Fibroblast of mammary gland (primary cell): ENCODE results near the gene PPP2R2B.

Experiments
- DNase-seq: peaks from one replicate; pipeline ENCODE4 v3.0.0-alpha.2; 2010; ENCODE audit warnings: low read depth
- H3K4me3 ChIP-seq: 2 replicates; pipeline ENCODE4 v1.5.1; 2011; ENCODE audit warnings: low read depth, mild to moderate bottlenecking, low read length, moderate library complexity; ENCODE audit not compliant: control insufficient read depth
- CTCF ChIP-seq: conservative IDR thresholded peaks from 2 replicates; pipeline ENCODE4 v1.5.1; 2011; ENCODE audit warnings: low read depth, low read length, inconsistent platforms; ENCODE audit not compliant: control insufficient read depth, insufficient read depth

Gene PPP2R2B

DNA sequence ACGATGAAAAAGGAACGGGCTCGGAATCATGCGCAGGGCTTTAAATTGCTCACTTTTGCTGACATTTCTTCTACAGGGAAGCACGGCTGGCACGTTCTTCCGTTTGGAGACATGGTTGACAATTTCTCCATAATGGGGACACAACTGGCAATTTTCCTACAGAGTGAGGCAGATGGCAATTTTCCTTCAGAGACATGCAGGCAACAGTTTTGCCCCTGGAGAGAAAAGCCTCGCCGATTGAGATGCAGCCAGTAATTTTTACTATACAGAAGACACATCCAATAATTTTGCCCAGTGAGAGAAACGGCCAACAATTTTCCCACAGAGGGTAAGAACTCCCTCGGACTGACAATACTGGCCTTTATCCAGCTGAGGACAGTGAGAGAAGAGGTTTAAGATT is 271.7 kb downstream of the PPP2R2B start:
- no peak for TF ChIP-seq CTCF
- H3K4me3 ChIP-seq, result no peak overlapping the region
- DNase-seq, result no peak

GRCh38 chr5:146600376-146600775 is 278.2 kb downstream of the PPP2R2B start:
- no peak for DNase-seq
- TF ChIP-seq CTCF, result no peak
- H3K4me3 ChIP-seq, result no peak overlapping the region

DNA sequence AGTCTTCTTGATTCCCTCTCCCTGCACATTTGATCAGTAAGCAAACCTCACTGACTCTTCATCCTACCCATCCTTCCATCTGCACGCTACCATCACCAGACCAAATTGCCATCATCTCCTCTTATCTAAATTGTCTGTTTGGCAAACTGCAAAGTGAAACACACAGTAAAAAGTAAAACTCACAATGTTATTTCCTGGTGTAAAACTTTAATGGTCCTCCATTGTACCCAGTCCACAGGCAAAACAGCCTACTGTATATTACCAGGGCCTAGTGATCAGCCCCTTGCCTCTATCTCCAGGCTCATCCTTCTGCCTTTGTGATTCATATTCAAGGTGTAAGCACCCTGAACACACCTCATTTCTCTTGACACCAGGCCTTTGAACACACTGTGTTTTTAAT is 279.3 kb downstream of the PPP2R2B start:
- TF ChIP-seq CTCF, result no peak
- H3K4me3 ChIP-seq, result no peak overlapping the region
- no peak for DNase-seq

- no peak overlapping the region for H3K4me3 ChIP-seq
- DNase-seq, result no peak
- TF ChIP-seq CTCF, result no peak
Measured at GRCh38 chr5:146595088-146595487, 283.5 kb downstream of the PPP2R2B start.

DNA sequence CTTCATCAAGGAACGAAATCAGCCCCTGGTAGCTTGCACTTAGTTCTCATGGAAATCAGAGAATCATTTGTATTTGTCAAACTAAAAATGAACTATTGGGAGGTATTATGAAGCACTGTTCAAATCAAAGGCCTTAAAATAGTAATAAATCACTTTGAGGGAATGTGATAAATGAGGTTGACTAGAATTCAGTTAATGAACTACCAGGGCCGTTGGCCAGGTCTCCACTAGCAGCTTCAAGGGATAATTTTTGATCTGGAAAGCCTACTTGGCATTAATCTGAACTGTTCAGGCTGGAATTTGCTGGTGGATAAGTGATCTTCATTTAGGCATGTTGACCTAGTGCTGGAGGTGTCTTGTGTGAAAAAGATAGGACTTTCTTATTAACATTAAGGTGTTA is 286.2 kb downstream of the PPP2R2B start:
- DNase-seq, result no peak
- H3K4me3 ChIP-seq, result no peak overlapping the region
- TF ChIP-seq CTCF, result no peak

GRCh38 chr5:146589028-146589345 is 289.6 kb downstream of the PPP2R2B start:
- TF ChIP-seq CTCF, result no peak
- no peak for DNase-seq
- no peak overlapping the region for H3K4me3 ChIP-seq

DNA sequence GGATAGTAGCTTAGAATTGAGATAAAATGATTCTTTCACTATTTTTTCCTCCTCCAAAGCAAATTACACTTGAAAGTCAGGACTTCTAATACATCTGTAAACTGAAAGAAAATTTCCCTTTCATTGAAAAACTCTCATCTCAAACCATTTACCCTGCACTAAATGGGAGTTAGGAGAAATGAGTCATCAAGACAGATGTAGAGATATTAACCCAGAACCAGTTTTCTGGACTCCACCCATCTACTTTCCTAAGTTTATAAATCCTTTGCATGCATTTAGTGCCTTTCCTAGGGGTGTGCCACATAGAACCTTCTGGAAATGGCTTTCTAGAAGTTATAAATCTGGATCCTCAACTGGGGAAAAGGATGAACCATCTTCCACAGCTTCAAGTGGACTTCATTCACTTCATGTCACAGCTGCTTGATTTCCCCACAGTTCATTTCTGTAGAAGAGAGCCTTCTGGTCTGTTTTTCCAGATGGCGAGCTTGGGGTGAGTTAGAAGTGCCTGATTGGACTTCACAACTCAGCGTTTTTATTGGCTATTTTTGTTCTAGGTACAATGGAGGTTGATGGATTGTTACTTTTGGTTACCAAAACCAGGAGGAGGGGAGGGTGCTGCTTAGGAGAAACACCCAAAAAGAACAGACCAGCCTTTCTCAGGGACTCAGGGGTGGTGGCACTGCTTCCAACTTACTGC is 290.1 kb downstream of the PPP2R2B start:
- DNase-seq, result peak; percentile 13
- TF ChIP-seq CTCF, result no peak

More for the DNA sequence above, 290.1 kb downstream of the PPP2R2B start:
- no peak overlapping the region for H3K4me3 ChIP-seq
